Stimulated activated CD8-positive, alpha-beta memory T cell treated with anti-CD3 and anti-CD28 coated beads, Interleukin-7, amount 100 ng/mL, for 48 hours (primary cell): ENCODE results near the gene HRG.
A peak's percentile ranks its signal among the peaks of the same experiment; 100 is the strongest.

ENCODE experiments used
- DNase-seq, 2 donors: peaks; one replicate each; pipeline ENCODE4 v3.0.0-alpha.2; 2020; ENCODE audit warnings: low read depth in 1 of 2; ENCODE audit errors: extremely low read depth in 1 of 2

Gene HRG

GRCh38 chr3:186637686-186638085 lies 28.1 kb upstream of the HRG start:
- no peak for DNase-seq

- DNase-seq, result no peak
Observed at GRCh38 chr3:186638259-186638658, 27.6 kb upstream of the HRG start.

DNA sequence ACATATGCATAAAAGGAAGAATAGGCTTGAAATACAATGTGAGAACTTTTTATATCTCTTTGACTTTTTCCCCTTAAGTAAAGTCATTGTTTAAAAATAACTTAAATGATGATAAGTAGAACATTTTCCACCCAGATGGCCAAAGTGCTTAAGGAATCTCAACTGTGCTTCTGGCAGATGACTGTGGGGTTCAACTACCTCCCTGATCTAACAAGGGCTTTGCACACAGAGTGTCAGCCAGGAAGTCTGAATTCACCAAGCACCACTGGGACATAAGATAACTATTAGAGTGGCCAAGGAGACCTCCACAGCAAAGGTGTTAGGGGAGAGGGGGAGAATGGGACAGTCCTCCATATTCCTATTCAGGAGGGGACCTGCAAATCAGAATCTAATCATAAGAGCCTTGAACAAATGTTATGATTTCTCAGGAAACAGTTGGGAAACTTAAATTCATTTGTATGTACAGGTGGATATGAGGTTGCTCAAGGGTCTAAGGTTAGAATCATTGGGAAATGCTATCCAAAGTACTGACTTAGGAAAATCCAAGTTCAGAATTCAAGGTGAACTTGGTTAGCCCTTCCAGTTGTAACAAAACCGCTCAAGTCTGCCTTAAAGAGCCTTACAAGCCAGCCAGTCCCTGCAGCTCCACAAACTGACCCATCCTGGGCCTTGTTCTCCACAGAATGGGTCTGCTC lies 25.9 kb upstream of the HRG start, which contains the start of gene FETUB:
TSS of gene FETUB (plus strand) at position 622 of the 695 bp plus-strand sequence. CDS start at position 684, 62 bp downstream.
- DNase-seq, result no peak

- no peak for DNase-seq
Observed at GRCh38 chr3:186640473-186640818, 25.4 kb upstream of the HRG start.

DNA sequence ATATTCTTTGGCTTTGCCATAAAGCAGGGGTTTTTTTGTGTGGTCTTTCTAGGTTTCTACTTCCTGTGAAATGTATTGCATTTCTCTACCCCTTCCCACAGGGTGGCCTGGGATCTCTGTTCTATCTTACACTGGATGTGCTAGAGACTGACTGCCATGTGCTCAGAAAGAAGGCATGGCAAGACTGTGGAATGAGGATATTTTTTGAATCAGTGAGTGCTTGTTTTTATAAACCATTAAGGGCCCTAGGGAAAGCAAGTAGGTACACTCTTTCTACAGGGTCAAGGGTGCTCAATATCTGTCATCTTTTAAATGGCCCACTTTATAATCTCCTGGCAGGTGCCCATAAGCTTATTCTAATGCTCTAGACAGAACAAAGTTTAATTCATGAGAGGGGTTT lies 24.9 kb upstream of the HRG start:
- DNase-seq, result no peak

- peak in 1 of 2 donors; percentile 5 for DNase-seq
Observed at GRCh38 chr3:186642014-186642413, 23.8 kb upstream of the HRG start.

DNA sequence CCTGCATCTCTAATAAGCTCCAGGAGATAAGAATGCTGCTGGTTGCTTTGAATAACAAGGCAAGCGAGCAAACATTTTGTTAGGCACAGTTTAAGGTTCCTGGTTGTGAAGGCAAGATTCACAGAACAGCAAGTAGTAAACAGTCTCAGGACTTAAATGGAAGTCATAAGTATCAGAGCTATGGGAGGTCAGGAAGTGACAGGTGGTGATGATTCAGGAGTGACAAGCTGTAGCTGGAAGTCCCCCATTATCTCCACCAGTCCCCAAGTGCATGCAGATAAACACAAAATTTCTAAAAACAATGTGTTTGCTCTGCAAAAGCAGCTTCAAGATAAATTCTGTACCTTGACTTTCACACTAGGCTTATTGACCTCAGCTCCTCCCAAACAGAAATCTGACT lies 22.3 kb upstream of the HRG start:
- DNase-seq, result no peak

GRCh38 chr3:186644683-186645082 lies 21.1 kb upstream of the HRG start:
- no peak for DNase-seq

GRCh38 chr3:186646106-186646505 lies 19.7 kb upstream of the HRG start:
- no peak for DNase-seq

GRCh38 chr3:186646841-186647240 lies 19.0 kb upstream of the HRG start:
- DNase-seq, result no peak

DNA sequence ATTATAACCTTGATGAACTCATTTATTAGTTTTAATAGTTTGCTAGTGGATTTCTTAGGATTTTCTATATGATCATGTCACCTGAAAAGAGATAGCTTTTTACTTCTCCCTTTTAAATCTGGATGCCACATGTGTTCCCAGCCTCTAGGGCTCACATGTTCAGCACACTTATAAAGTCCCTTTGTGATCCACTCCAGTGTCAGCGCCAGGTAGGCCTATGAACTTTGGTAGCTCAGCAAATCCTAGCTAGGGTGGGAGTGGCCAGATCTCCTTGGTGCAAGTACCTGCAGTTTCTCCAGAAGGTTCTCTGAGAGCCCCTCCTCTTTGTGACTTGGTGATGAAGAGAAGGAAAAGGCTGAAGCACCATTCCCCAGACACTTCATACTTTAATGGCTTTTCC lies 17.0 kb upstream of the HRG start:
- no peak for DNase-seq

DNA sequence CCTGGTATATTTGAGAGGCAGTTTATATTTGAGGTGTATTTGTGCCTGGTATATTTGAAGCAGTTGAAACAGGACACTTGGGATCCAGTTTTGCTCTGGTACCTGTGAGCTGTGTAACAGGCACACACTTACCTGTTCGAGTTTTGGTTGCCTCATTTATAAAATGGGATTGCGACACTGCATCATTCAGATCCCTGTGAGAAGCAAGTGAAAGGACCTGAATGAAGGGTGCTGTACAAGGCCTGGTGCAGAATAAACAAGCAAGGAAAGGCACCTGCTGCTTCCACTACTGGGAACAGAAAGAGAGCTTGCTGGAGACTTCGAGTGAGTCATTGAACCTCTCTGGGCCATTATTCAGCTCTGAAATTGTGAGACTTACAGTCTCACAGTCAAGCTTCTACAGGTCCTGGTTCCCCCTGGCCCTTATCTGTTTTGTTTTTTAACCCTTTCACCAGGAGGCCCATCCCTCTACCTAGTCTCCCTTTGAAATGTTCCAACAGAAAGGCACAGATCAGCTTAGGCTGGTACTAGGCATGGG lies 14.1 kb upstream of the HRG start:
- no peak for DNase-seq

GRCh38 chr3:186653080-186653707 lies 12.6 kb upstream of the HRG start:
- DNase-seq, result no peak

GRCh38 chr3:186653984-186654383 lies 11.8 kb upstream of the HRG start:
- no peak for DNase-seq

DNA sequence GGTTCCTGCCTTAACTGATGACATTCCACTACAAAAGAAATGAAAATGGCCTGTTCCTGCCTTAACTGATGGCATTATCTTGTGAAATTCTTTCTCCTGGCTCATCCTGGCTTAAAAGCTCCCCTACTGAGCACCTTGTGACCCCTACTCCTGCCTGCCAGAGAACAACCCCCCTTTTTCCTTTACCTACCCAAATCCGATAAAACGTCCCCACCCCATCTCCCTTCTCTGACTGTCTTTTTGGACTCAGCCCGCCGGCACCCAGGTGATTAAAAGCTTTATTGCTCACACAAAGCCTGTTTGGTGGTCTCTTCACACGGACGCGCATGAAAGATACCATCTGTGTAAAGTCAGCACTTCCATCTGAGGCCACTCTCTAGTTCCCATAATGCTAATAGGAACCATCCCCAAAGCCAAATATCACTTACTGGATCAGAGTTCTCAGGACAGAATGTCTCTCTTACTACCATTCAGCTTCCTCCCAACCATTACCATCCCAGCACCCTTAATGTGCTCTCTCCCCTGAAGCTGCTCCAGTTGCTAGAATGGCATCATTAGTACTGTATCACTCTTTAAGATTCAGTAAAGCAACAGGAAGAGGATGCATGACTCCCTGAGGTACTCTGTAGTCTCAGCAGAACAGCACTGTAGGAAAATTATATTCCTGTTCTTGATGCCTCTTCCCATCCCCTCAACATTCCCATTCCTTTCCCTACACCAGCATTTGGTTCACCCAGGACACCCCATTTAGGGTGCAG lies 2.3 kb upstream of the HRG start:
- DNase-seq, result no peak

DNA sequence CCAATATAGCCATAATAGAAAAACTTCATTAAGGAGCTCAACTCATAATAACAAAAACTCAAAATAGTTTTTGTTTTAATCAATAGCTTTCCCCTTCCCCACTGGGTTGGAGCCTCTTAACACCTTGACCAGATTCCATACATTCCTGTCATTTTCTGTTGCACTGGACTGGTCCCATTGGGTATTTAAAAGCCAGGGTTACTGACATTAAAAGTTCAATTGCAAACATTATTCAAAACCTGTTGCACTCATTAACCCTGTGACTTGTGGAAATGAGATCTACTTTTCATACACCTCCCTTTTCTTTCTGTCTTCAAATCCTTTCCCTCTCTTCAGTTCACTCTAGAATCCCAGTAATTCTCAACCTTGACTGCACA lies 1.7 kb upstream of the HRG start:
- no peak for DNase-seq

DNA sequence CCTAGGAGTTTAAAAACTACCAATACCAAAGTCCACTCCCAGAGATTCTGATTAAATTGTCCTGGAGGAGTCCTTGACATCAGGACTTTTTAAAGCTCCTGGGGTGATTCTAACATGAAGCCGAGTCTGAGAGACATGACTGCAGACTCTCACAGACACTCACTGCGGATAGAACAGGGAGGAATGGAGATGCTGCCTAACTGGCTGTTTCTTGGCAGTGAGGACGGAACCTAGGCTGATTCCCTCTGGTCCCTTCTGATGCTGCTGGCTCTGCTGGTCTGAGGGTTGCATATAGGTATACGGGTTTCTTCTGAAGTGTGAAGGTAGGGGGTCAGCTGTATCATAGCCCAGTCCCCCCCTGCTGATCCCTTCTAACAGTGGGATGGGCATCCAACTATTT lies 1.3 kb upstream of the HRG start:
- DNase-seq, result no peak

GRCh38 chr3:186668426-186668825 lies 2.6 kb downstream of the HRG start:
- no peak for DNase-seq

GRCh38 chr3:186669378-186670084 lies 3.7 kb downstream of the HRG start:
- no peak for DNase-seq

DNA sequence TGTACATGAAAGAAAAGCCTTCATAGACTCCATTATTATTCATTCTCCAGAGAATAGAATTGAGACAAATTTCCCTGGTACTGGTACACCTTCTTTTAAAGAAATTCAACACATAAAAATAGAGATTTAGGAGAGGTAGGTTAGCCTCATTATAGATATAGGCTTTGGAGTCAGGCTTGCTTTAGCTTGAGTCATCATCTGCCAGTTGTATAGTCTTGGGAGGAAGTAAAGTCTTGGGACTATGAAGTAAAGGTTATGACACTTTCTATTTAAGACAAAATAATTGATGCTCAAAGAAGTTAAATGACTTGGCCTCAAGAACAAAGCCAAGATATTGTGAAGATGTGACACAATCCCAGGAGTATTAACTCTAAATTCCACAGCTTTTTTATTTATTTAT lies 4.3 kb downstream of the HRG start:
- no peak for DNase-seq

GRCh38 chr3:186671051-186671450 lies 5.2 kb downstream of the HRG start:
- DNase-seq, result no peak
